ENCODE data around the gene ADD3. TPM values are rescaled to one million over a fixed set of nuclear protein-coding genes. Genes with fewer than 3 reads are reported as not detected.

Gene ADD3
- total and polyA plus RNA-seq, 2 experiments from 2014 or later, result 96.9 to 114 TPM

GRCh38 chr10:109974504-109975191 lies 33.1 kb upstream of the ADD3 start:
- peak in 1 of 2 donors; percentile 37 for DNase-seq (ENCODE audit: low read depth in 1 of 2, low spot score in 1 of 2)
- no peak overlapping the region for H3K27ac ChIP-seq

GRCh38 chr10:109975244-109976190 lies 32.3 kb upstream of the ADD3 start:
- H3K4me3 ChIP-seq, result no peak overlapping the region
- no peak for TF ChIP-seq CTCF (IDR thresholded peaks at IDR 0.05; ENCODE audit: low read depth, low read length)
- H3K27me3 ChIP-seq, result no peaks in the 10 kb centered on the region
- no peaks in the 10 kb centered on the region for H3K4me1 ChIP-seq (ENCODE audit: low read depth)
- no peaks in the 10 kb centered on the region for H3K36me3 ChIP-seq
- no peaks in the 10 kb centered on the region for H3K9me3 ChIP-seq (ENCODE audit: low read depth)
- DNase-seq (ENCODE audit: low read depth in 1 of 2, low spot score in 1 of 2), result no peak
- no peak overlapping the region for H3K27ac ChIP-seq

More at GRCh38 chr10:109974504-109975191, 33.1 kb upstream of the ADD3 start:
- H3K36me3 ChIP-seq, result no peaks in the 10 kb centered on the region
- H3K4me1 ChIP-seq (ENCODE audit: low read depth), result no peaks in the 10 kb centered on the region
- no peaks in the 10 kb centered on the region for H3K9me3 ChIP-seq (ENCODE audit: low read depth)
- no peak overlapping the region for H3K4me3 ChIP-seq
- no peak for TF ChIP-seq CTCF (IDR thresholded peaks at IDR 0.05; ENCODE audit: low read depth, low read length)
- no peaks in the 10 kb centered on the region for H3K27me3 ChIP-seq

- peaks cover under 1% of the 10 kb centered on the region for H3K4me1 ChIP-seq (ENCODE audit: low read depth)
- H3K27me3 ChIP-seq, result no peaks in the 10 kb centered on the region
- DNase-seq (ENCODE audit: low read depth in 1 of 2, low spot score in 1 of 2), result no peak
- no peak for TF ChIP-seq CTCF (IDR thresholded peaks at IDR 0.05; ENCODE audit: low read depth, low read length)
- H3K9me3 ChIP-seq (ENCODE audit: low read depth), result no peaks in the 10 kb centered on the region
- no peak overlapping the region for H3K27ac ChIP-seq
- no peaks in the 10 kb centered on the region for H3K36me3 ChIP-seq
- no peak overlapping the region for H3K4me3 ChIP-seq
These were observed 31.1 kb upstream of the ADD3 start for GRCh38 chr10:109976681-109977080.

- no peak overlapping the region for H3K27ac ChIP-seq
- no peak overlapping the region for H3K4me3 ChIP-seq
- TF ChIP-seq CTCF (IDR thresholded peaks at IDR 0.05; ENCODE audit: low read depth, low read length), result no peak
- DNase-seq (ENCODE audit: low read depth in 1 of 2, low spot score in 1 of 2), result no peak
- H3K27me3 ChIP-seq, result no peaks in the 10 kb centered on the region
- peaks cover 3% of the 10 kb centered on the region for H3K4me1 ChIP-seq (ENCODE audit: low read depth)
- no peaks in the 10 kb centered on the region for H3K9me3 ChIP-seq (ENCODE audit: low read depth)
- H3K36me3 ChIP-seq, result no peaks in the 10 kb centered on the region
These were observed 30.4 kb upstream of the ADD3 start for GRCh38 chr10:109977382-109977806.

GRCh38 chr10:109978481-109978880 lies 29.3 kb upstream of the ADD3 start:
- no peak overlapping the region for H3K27ac ChIP-seq
- H3K9me3 ChIP-seq (ENCODE audit: low read depth), result no peaks in the 10 kb centered on the region
- DNase-seq (ENCODE audit: low read depth in 1 of 2, low spot score in 1 of 2), result peak; percentile 45 to 83
- TF ChIP-seq CTCF (IDR thresholded peaks at IDR 0.05; ENCODE audit: low read depth, low read length), result peak; percentile 88
- H3K4me3 ChIP-seq, result no peak overlapping the region
- no peaks in the 10 kb centered on the region for H3K36me3 ChIP-seq
- peaks cover 3% of the 10 kb centered on the region for H3K4me1 ChIP-seq (ENCODE audit: low read depth)
- H3K27me3 ChIP-seq, result no peaks in the 10 kb centered on the region

Data from cardiac muscle cell (in vitro differentiated cells and primary cell).